IPS-15b (cell line): ENCODE results near the gene PTX4.
"Not testable (repeated sequence)": the region's sequence is repeated elsewhere in the genome, so short reads cannot be mapped to it uniquely, and the experiment has no call there.

Experiments used
- H3K27me3 ChIP-seq: one replicate; pipeline ENCODE4 v1.6.1; 2013; ENCODE audit warnings: low read length; ENCODE audit not compliant: control insufficient read depth, insufficient read depth
- H3K36me3 ChIP-seq: one replicate; pipeline ENCODE4 v1.6.1; 2013; ENCODE audit warnings: low read length; ENCODE audit not compliant: control insufficient read depth, insufficient read depth
- H3K4me1 ChIP-seq: one replicate; pipeline ENCODE4 v1.6.1; 2013; ENCODE audit warnings: mild to moderate bottlenecking, low read length; ENCODE audit not compliant: control insufficient read depth, insufficient read depth
- H3K4me3 ChIP-seq: one replicate; pipeline ENCODE4 v1.5.1; 2013; ENCODE audit warnings: low read depth, low read length
- H3K9ac ChIP-seq: one replicate; pipeline ENCODE4 v1.6.1; 2013; ENCODE audit warnings: low read depth, mild to moderate bottlenecking, low read length
- H3K9me3 ChIP-seq: one replicate; pipeline ENCODE4 v1.6.1; 2013; ENCODE audit warnings: mild to moderate bottlenecking, low read length; ENCODE audit not compliant: control insufficient read depth, insufficient read depth

The PTX4 gene

GRCh38 chr16:1441391-1441829, 47.3 kb downstream of the PTX4 start:
- Histone ChIP-seq H3K27me3 (no peaks in the 10 kb centered on the region), H3K4me1 (no peaks in the 10 kb centered on the region), H3K9ac (no peak overlapping the region)

GRCh38 chr16:1439699-1440074, 49.1 kb downstream of the PTX4 start:
- H3K27me3 ChIP-seq, H3K9ac ChIP-seq, H3K4me3 ChIP-seq, H3K36me3 ChIP-seq, H3K4me1 ChIP-seq, H3K9me3 ChIP-seq: not testable (repeated sequence)

More at GRCh38 chr16:1441391-1441829, 47.3 kb downstream of the PTX4 start:
- H3K4me3 ChIP-seq: no peak overlapping the region
- no peaks in the 10 kb centered on the region for H3K9me3 ChIP-seq
- H3K36me3 ChIP-seq: peaks cover 11% of the 10 kb centered on the region

- Histone ChIP-seq H3K27me3 (no peaks in the 10 kb centered on the region), H3K36me3 (peaks cover 2% of the 10 kb centered on the region), H3K9ac (no peak overlapping the region), H3K4me1 (no peaks in the 10 kb centered on the region), H3K4me3 (no peak overlapping the region), H3K9me3 (no peaks in the 10 kb centered on the region)
Measured at GRCh38 chr16:1439058-1439698, 49.6 kb downstream of the PTX4 start.

DNA sequence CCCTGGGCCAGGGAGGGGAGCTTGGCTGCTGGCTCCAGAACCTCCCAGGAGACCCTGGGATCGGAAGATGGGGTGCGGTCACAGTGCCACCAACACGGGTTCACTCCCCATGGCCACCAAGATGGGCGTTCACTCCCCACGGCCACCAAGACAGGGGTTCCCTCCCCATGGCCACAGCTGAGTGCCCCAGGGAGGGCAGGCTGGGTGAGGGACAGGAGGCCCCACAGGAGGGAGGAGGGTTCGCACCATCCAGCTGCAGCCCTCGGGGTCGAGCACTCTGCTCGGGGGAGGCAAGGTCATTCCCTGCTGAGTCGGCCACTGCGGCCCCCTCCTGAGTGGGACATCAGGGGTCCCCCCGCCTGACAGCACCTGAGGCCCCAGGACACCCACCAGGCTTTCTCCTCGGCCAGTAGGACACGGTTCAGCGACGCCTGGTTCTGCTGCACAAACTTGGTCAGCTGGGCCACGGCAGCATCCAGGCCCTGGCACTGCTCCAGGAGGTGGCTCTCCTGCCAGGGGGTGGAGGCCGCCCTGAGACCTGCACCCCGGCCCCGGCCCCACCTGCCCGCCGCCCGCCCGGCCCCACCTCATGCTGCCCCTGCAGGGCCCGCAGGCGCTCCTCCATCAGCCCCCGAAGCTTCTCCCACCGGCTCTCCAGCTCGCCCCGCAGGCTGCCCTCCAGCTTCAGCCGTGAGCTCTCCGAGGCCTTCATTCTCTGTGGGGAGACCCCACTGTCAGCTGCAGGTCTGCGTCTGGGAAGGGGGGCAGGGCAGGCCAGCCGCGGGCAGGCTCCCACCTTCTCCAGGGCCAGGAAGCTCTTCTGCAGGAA, 50.3 kb downstream of the PTX4 start:
- no peak overlapping the region for H3K4me3 ChIP-seq
- H3K9me3 ChIP-seq: no peaks in the 10 kb centered on the region

GRCh38 chr16:1437606-1438005, 51.1 kb downstream of the PTX4 start:
- Histone ChIP-seq H3K9me3 (no peaks in the 10 kb centered on the region), H3K4me1 (no peaks in the 10 kb centered on the region), H3K4me3 (no peak overlapping the region), H3K27me3 (no peaks in the 10 kb centered on the region), H3K36me3 (peaks cover 2% of the 10 kb centered on the region), H3K9ac (no peak overlapping the region)

More for the DNA sequence above, 50.3 kb downstream of the PTX4 start:
- no peaks in the 10 kb centered on the region for H3K27me3 ChIP-seq
- no peaks in the 10 kb centered on the region for H3K4me1 ChIP-seq
- H3K36me3 ChIP-seq: peaks cover 2% of the 10 kb centered on the region
- H3K9ac ChIP-seq: no peak overlapping the region

DNA sequence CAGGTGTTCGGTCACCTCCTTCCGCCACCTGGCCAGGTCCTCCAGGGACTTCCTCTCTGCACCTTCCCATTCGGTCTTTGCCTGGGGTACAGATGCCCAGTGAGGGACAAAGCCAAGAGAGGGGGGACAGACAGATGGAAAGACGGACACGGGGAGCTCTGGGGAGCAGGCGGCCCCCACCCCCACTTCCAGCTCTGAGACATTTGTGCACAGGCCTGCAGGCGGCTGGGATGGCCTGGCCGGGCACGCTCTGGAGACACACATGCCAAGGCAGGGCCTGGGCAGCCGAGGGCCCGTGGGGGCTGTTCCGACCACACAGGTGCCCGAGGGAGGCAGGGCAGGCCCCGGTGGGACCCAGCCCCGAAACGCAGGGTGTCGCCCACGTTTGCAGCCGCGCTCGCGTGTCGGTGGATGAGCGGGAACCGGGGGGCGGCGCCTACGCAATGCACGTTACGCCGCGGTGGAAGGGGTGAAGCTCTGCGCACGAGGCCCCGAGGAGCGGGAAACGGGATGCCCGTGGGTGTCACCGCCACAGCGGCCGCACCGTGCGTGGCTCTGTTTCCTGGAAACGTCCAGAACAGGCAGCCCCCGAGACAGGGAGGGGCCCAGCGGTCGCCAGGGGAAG, 51.9 kb downstream of the PTX4 start:
- no peak overlapping the region for H3K9ac ChIP-seq
- no peak overlapping the region for H3K4me3 ChIP-seq
- H3K36me3 ChIP-seq: peaks cover 2% of the 10 kb centered on the region
- no peaks in the 10 kb centered on the region for H3K4me1 ChIP-seq
- no peaks in the 10 kb centered on the region for H3K27me3 ChIP-seq
- no peaks in the 10 kb centered on the region for H3K9me3 ChIP-seq

DNA sequence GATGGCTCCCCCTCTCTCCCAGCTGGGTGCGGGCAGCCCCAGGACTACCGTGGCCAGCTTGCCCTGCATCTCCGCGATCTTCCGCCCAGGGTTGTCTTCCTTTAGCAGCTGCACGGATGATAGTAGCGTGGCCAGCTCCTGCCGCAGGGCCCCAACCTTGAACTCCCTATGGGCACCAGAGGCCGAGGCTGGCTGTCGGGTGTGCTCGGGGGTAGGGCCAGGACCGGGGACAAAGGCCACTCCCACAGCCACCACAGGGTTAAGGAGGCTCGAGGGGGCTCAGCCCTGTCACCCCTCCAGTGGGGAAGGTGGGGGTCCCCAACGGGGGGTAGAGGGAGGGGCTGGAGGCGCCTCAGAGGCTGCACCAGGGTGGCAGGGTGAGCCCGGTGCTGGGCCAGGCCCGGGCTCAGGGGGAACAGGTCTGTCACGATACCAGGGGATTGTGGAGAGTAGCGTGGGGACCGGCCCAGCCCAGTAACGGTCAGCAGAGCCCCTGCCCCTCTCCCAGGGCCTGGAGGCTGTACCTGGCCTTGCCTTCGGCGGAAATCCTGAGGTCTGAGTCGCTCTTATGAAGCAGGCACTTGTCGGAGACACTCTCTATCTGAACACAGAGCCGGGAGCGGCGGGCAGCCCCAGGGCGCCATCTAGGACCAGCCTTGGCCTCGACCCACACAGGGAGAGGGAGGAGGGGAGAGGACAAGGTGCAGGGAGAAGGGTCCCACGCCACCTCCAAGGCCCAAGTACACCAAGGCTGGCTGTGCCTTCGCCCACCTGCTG, 52.6 kb downstream of the PTX4 start:
- Histone ChIP-seq H3K4me1 (no peaks in the 10 kb centered on the region), H3K36me3 (peaks cover 2% of the 10 kb centered on the region), H3K9ac (no peak overlapping the region), H3K4me3 (no peak overlapping the region), H3K9me3 (no peaks in the 10 kb centered on the region), H3K27me3 (no peaks in the 10 kb centered on the region)
